HL-60/S4 treated with phorbol 12-myristate 13-acetate at 8.2 ng/mL for 4 days and 3 days (cell line): ENCODE data around the gene ABCB10.
"Not testable (repeated sequence)": the region's sequence is repeated elsewhere in the genome, so short reads cannot be mapped to it uniquely, and the experiment has no call there.

Experiments
- in situ Hi-C: fragments of 300-500 bp; cut with MboI; formaldehyde crosslinking; loops from 2 replicates; pipeline ENCODE4 v1.15.0; 2022; ENCODE audit warnings: low sequenced_read_pairs

ABCB10 gene

GRCh38 chr1:229558460-229559335, at the start of gene ABCB10:
ABCB10 (minus strand) TSS chr1:229558707; CDS start chr1:229558652, 55 bp downstream.
- in situ Hi-C loops: no loop called here

DNA sequence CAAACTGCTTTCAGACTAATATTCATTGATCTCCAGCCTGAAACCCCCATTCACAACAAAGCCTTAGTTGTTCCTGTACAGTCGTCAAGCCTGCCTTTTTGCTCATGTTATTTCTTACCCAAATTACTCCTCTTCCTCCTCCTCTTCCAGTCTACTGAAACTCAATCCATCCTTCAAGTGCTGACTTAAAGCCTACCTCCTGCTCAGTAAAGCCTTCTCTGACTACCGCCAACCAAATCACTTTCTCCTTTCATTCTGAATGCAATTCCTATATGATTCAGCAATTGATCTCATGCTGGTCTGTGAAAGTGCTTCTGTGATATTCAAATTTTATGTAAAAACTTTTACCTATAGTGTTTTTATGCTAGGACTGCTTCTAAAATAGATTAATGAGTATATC, 48.9 kb upstream of the ABCB10 start:
- in situ Hi-C loops: no loop called here

- in situ Hi-C loops: no loop called here
Measured at GRCh38 chr1:229603371-229604005, 45.0 kb upstream of the ABCB10 start.

DNA sequence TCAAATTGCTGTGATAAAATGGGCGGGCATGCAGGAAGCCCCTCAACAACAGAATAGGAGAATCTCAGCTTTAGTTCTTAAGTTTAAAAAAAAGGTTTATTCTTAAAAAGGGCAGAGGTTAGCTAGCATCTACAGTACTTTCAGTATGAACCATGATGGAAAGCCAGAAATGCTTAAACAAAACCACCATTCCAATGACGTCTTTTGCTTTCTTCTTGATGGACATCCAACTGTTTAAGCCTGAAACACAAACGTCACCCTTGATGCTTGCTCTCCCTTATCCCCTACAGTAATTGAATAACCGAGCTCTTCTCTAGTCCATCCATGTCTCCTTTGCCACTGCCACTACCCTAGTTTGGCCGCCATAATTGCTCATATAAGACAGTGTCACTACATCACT, 41.7 kb upstream of the ABCB10 start:
- in situ Hi-C loops: no loop called here

- in situ Hi-C loops: no loop called here
Measured at GRCh38 chr1:229599218-229599954, 40.9 kb upstream of the ABCB10 start.

GRCh38 chr1:229597877-229598276, 39.4 kb upstream of the ABCB10 start:
- in situ Hi-C loops: no loop called here

GRCh38 chr1:229596925-229597699, 38.6 kb upstream of the ABCB10 start:
- in situ Hi-C loops: no loop called here

- in situ Hi-C loops: not testable (repeated sequence)
Measured at GRCh38 chr1:229595876-229596275, 37.4 kb upstream of the ABCB10 start.

DNA sequence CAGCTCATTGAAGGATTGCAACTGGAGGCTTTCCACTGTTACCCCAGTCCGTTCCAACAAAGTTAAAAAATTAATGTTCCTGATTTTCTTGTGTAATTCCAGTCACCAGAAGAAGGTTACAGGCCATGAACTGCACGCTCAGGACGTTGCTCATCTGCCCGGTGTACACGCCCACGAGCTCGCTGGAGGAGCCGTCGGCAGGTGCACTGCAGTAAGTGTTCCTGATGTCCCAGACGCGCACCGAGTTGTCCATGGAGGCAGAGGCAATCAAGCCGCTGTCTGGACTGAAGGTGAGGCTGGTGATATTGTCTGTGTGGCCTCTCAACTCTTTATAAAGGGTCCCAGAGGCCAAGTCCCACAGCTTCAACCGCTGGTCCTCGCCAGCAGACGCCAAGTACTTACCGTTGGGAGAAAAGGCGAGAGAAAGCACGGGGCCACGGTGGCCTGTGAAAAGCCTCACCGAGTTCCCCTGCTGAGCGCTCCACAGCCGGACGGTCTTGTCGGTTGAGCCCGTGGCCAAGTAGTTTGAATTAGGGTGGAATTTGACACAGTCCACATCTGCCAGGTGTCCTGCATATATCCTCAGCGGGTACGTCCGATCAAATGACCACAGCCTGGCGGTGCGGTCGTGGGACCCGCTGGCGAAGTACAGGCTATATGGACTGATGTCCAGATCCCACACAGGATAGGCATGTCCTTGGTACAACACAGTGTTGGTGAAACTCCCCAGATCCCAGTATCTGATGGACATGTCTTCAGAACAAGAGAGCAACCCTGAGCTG, 35.9 kb upstream of the ABCB10 start:
- in situ Hi-C loops: no loop called here

- in situ Hi-C loops: no loop called here
Measured at GRCh38 chr1:229593800-229594199, 35.3 kb upstream of the ABCB10 start.

DNA sequence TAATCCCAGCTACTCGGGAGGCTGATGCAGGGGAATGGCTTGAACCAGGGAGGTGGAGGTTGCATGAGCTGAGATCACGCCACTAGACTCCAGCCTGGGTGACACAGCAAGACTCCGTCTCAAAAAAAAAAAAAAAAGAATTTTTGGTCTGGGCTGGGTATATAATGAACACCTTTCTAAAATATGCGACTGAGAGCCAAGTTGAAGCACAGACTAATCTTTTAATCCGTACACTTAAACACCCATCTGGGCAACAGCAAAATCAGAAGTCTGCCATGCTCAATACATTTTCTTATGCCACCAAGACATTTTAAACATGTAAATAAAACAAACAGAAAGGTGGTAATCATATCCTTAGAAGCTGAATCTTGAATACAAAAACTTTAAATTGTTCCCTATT, 31.6 kb upstream of the ABCB10 start:
- in situ Hi-C loops: no loop called here

DNA sequence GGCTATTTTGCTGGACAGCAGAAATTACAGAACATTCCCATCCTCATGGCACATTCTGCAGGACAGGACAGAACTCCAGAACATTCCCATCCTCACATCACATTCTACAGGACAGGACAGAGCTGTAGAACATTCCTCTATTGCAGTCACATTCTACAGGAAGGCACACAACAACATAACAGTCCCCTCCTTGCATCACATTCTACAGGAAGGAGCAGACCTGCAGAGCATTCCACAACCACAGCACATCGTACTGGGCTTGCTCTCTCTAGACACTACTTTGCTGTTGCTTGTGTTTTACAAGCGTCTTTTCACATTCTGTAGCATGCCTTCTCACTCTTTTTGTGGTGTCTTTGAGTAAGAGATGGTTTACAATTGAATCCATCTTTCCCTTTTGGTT, 26.8 kb upstream of the ABCB10 start:
- in situ Hi-C loops: no loop called here

DNA sequence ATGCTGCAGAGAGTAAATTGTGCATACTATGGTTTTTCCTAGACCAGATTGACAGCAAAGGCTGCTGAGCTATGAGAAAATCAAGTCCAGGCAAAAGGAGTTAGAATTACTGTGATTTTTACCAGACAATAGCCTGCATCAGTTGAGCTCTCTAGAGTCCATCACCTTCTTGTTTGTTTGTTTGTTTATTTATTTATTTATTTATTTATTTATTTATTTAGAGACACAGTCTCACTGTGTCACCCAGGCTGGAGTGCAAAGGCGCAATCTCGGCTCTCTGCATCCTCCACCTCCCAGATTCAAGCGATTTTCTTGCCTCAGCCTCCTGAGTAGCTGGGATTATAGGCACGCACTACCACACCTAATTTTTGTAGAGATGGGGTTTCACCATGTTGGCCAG, 24.2 kb upstream of the ABCB10 start:
- in situ Hi-C loops: no loop called here

DNA sequence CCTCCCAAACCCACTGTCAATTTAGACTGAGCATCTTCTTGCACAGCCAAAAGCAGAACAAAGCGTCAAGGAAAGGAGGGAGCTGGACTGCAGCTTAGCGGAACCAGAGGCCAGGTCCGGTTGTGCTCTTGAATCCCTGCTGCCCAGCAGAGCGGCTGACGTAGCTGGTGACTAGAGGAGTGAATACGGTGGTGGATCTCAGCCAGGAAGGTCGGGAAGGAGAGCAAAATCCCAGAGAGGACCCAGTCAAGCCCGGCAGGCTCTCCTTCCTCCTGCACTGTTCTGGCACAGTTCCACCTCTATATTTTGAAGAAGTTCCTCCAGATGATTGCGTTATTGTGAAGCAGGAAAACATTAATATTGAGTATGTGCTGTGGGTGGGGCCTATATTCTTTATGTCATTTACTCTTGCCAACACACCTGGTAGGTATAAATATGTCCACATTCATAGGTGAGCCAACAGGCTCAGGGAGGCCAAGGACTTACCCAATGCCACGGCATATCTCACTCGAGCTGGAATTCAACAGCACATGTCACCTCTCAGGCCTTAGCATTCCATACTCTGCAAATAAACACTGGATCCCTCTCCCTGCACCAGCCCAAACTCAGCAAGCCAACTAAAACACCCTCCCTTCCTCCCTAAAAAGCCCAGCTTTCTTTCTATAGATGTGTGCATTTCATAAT, 23.6 kb upstream of the ABCB10 start:
- in situ Hi-C loops: no loop called here

- in situ Hi-C loops: no loop called here
Measured at GRCh38 chr1:229581485-229581884, 23.0 kb upstream of the ABCB10 start.

DNA sequence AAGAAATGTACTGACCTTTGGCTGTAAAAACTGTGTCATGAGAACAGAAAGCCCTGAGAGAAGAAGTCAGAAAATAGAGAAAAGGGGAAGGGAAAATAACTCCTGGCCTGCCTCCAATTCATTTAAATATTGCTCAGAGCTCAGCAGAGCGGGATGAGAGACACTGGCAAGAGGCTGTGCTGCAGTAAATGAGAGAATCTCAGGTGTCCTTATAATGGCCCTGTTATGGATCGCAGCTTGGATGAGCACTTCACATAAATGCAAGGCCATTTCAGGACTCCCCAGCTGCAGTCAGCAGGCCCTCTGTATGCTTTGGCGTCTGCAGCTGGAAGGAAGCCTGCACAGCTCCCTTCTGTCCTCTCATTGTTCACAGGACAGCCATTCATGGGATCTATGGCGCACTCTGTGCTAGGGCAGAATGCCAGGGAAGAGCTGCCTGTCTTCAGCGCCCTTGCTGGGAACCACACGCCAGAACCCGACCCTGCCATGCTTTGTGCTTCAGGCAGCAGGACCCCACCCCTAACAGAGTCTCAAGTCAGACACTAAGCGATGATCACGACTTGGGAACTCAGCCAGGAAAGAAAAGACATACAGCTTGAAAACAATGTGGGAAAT, 20.7 kb upstream of the ABCB10 start:
- in situ Hi-C loops: no loop called here

DNA sequence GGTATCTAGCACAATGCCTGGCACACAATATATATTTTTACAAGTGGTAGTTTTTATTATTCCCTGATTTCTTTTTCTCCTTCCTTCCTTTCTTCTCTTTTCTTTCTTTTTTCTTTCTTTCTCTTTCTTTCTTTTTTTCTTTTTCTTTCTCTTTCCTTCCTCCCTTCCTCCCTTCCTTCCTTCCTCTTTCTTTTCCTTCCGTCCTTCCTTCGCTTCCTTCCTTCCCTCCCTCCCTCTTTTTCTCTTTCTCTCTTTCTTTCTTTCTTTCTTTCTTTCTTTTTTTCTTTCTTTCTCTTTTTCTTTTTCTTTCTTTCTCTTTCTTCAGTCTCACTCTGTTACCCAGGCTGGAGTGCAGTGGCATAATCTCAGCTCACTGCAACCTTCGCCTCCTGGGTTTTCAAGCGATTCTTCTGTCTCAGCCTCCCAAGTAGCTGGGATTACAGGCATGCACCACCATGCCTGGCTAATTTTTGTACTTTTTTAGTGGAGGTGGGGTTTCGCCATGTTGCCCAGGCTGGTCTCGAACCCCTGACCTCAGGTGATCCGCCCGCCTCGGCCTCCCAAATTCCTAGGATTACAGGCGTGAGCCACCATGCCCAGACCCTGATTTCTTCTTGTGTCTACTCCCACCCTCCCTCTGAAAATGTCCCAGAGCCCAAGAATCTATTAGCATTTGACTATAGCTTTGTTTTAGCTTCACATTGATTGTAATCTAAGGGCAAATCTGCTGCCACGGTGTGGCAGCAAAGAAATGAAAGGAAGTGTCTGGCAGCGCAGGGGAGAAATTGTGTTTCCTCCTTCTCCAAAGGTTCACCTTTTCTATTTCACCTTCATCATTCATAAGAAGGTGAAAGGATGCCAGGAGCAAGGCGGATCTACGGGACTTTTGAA, 19.9 kb upstream of the ABCB10 start:
- in situ Hi-C loops: no loop called here
